ENCODE results near the gene ALKBH8.

DNA sequence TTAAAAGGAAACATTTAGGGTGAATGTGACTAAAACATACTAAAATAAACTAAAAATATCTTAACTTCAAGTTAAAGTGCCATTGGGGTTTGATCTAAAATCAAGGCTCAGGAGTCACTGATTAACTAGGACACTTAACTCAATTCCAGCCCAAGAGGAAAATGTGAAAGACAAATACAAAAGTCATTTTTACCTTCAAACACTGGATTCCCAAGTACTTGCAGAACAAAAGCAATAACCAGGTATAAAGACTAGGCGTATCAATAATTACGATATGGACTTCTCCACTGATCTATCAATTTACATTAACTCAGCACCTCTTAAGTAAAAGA, 15.6 kb downstream of the ALKBH8 start:
- TF ChIP-seq, protein P1, sequence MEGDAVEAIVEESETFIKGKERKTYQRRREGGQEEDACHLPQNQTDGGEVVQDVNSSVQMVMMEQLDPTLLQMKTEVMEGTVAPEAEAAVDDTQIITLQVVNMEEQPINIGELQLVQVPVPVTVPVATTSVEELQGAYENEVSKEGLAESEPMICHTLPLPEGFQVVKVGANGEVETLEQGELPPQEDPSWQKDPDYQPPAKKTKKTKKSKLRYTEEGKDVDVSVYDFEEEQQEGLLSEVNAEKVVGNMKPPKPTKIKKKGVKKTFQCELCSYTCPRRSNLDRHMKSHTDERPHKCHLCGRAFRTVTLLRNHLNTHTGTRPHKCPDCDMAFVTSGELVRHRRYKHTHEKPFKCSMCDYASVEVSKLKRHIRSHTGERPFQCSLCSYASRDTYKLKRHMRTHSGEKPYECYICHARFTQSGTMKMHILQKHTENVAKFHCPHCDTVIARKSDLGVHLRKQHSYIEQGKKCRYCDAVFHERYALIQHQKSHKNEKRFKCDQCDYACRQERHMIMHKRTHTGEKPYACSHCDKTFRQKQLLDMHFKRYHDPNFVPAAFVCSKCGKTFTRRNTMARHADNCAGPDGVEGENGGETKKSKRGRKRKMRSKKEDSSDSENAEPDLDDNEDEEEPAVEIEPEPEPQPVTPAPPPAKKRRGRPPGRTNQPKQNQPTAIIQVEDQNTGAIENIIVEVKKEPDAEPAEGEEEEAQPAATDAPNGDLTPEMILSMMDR (IDR thresholded peaks at IDR 0.05; ENCODE audit: insufficient read depth, low read depth, low read length), result no peak
- TF ChIP-seq EZH2 (IDR thresholded peaks at IDR 0.05; ENCODE audit: insufficient read depth, low read length), result no peak
